ENCODE data around the gene ADGRF3.

GRCh38 chr2:26355038-26355995 lies 8.7 kb upstream of the ADGRF3 start:
- TF ChIP-seq POLR2AphosphoS5 (IDR thresholded peaks at IDR 0.05; ENCODE audit: low read depth, low read length) (no peak), POLR2A (IDR thresholded peaks at IDR 0.05; ENCODE audit: low read depth, low read length) (no peak), PAX5 (IDR thresholded peaks at IDR 0.05; ENCODE audit: insufficient read depth, low read length, severe bottlenecking) (no peak), TAF1 (IDR thresholded peaks at IDR 0.05; ENCODE audit: low read depth, low read length) (no peak)
